ENCODE measurements around the gene UST. TPM values are rescaled to one million over a fixed set of nuclear protein-coding genes. Genes with fewer than 3 reads are reported as not detected.

UST gene, protein sequence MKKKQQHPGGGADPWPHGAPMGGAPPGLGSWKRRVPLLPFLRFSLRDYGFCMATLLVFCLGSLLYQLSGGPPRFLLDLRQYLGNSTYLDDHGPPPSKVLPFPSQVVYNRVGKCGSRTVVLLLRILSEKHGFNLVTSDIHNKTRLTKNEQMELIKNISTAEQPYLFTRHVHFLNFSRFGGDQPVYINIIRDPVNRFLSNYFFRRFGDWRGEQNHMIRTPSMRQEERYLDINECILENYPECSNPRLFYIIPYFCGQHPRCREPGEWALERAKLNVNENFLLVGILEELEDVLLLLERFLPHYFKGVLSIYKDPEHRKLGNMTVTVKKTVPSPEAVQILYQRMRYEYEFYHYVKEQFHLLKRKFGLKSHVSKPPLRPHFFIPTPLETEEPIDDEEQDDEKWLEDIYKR
- not detected for polyA plus RNA-seq (2012; ENCODE audit: insufficient read depth, insufficient read length, low read depth)

DNA sequence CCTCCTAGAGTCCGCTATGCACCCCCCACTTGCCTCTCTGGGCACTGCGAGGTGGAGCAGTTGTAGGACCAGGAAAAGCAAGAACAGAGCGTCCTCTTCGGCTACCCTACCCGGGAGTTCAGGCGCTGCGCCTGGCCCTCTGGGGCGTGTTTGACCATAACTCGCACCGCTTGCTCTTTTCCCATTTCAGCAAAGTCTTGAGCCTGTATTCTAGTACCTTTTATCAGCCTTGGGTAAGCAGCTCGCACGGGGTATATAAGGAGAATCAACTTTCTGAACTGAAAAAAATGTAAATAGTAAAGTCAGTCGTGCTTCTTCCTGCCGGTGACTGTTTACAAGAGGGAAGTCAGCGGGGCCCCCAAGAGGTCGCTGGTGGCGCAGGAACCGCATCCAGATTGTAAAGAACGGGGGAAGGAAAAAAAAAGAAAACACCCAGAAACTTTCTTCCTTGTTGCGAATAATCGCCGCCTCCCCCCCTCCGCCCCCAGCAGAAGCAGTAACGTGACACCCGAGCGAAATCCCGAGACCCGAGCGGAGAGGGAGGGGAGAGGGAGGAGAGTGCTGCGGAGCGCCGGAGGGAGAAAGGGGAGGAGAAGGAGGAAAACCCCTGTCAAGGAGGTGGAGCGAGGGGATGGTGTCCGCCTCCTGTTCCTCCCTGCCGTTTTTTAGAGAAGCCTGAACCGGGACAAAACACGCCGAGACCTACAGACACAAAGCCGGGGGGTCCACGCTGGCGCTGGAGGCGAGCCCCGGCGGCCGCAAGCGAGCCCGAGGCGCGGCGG is at the start of gene UST:
Gene UST (plus strand): TSS at position 668 of the 782 bp plus-strand sequence. CDS start 401 bp downstream, outside the sequence.
- DNase-seq = peak; percentile 10
- TF ChIP-seq, protein P1, sequence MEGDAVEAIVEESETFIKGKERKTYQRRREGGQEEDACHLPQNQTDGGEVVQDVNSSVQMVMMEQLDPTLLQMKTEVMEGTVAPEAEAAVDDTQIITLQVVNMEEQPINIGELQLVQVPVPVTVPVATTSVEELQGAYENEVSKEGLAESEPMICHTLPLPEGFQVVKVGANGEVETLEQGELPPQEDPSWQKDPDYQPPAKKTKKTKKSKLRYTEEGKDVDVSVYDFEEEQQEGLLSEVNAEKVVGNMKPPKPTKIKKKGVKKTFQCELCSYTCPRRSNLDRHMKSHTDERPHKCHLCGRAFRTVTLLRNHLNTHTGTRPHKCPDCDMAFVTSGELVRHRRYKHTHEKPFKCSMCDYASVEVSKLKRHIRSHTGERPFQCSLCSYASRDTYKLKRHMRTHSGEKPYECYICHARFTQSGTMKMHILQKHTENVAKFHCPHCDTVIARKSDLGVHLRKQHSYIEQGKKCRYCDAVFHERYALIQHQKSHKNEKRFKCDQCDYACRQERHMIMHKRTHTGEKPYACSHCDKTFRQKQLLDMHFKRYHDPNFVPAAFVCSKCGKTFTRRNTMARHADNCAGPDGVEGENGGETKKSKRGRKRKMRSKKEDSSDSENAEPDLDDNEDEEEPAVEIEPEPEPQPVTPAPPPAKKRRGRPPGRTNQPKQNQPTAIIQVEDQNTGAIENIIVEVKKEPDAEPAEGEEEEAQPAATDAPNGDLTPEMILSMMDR (IDR thresholded peaks at IDR 0.05; ENCODE audit: low read depth, low read length) = peak; percentile 6; the same call in 1 of the 2 replicates
- no peaks in the 10 kb centered on the region for H3K36me3 ChIP-seq
- H3K4me3 ChIP-seq (ENCODE audit: low read depth, low read length) = peak within 1 kb of the TSS; percentile 43
- H3K27me3 ChIP-seq = peaks cover 59% of the 10 kb centered on the region
- H3K4me1 ChIP-seq = no peaks in the 10 kb centered on the region
- H3K9me3 ChIP-seq = no peaks in the 10 kb centered on the region

DNA sequence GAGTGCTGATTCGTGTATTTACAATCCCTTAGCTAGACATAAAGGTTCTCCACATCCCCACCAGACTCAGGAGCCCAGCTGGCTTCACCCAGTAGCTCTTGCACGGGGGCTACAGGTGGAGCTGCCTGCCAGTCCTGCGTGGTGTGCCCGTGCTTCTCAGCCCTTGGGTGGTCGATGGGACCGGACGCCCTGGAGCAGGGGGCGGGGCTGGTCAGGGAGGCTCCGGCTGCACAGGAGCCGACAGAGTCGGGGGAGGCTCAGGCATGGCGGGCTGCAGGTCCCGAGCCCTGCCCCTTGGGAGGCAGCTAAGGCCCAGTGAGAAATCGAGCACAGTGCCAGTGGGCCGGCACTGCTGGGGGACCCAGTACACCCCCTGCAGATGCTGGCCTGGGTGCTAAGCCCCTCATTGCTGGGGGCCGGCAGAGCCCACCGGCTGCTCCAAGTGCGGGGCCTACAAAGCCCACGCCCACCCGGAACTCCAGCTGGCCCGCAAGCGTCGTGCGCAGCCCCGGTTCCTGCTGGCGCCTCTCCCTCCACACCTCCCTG is 48.9 kb upstream of the UST start:
- H3K4me1 ChIP-seq = no peaks in the 10 kb centered on the region
- TF ChIP-seq, protein P1 (IDR thresholded peaks at IDR 0.05; ENCODE audit: low read depth, low read length) = no peak
- H3K27me3 ChIP-seq = no peaks in the 10 kb centered on the region
- H3K4me3 ChIP-seq (ENCODE audit: low read depth, low read length) = no peak overlapping the region
- DNase-seq = no peak
- H3K36me3 ChIP-seq = no peaks in the 10 kb centered on the region
- no peaks in the 10 kb centered on the region for H3K9me3 ChIP-seq

DNA sequence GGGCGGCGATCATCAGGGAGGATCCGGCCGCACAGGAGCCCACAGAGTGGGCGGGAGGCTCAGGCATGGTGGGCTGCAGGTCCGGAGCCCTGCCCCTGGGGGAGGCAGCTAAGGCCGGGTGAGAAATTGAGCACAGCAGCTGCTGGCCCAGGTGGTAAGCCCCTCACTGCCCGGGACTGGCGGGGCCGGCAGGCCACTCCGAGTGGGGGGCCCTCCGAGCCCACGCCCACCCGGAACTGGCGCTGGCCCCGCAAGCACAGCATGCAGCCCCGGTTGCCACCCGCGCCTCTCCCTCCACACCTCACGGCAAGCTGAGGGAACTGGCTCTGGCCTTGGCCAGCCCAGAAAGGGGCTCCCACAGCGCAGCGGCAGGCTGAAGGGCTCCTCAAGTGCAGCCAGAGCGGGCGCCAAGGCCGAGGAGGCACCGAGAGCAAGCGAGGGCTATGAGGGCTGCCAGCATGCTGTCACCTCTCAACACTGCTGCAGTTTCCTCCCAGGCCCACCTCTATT is 48.1 kb upstream of the UST start:
- Histone ChIP-seq H3K9me3 (no peaks in the 10 kb centered on the region), H3K4me3 (ENCODE audit: low read depth, low read length) (no peak overlapping the region), H3K36me3 (no peaks in the 10 kb centered on the region), H3K27me3 (no peaks in the 10 kb centered on the region), H3K4me1 (no peaks in the 10 kb centered on the region)
- TF ChIP-seq, protein P1 (IDR thresholded peaks at IDR 0.05; ENCODE audit: low read depth, low read length) = no peak
- DNase-seq = no peak

DNA sequence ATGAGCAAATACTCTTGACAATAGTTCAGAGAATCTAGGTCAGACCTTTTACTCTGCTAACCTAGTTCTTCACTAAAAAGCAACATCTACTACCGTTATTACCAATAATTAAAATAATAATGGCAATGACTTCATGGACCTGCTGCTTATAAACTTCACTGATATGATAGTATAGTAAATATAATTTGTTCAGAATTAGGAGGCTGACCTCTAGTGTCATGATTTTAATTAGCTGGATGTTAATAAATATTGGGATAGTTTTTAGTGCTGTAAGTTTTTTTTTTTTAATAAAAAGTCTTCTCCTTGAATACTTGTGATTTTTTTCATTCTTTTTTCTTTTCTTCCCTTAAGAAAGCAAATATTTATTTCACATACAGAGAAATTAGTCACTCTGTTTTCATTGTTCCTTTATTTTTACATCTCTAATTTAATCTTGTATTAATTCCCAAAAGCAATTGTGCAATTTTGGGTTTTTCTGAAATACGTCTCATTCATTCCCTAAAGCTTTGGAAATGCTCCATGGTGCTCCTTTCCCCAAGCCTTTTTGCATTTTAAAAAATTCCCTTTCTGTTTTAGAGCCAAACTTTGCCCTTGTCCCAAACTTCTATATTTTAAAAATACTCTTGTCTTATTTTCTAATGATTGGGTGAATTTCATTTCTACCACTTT is 46.6 kb upstream of the UST start:
- no peaks in the 10 kb centered on the region for H3K4me1 ChIP-seq
- H3K27me3 ChIP-seq = no peaks in the 10 kb centered on the region
- no peak for DNase-seq
- TF ChIP-seq, protein P1 (IDR thresholded peaks at IDR 0.05; ENCODE audit: low read depth, low read length) = no peak
- no peaks in the 10 kb centered on the region for H3K9me3 ChIP-seq
- no peaks in the 10 kb centered on the region for H3K36me3 ChIP-seq
- H3K4me3 ChIP-seq (ENCODE audit: low read depth, low read length) = no peak overlapping the region

DNA sequence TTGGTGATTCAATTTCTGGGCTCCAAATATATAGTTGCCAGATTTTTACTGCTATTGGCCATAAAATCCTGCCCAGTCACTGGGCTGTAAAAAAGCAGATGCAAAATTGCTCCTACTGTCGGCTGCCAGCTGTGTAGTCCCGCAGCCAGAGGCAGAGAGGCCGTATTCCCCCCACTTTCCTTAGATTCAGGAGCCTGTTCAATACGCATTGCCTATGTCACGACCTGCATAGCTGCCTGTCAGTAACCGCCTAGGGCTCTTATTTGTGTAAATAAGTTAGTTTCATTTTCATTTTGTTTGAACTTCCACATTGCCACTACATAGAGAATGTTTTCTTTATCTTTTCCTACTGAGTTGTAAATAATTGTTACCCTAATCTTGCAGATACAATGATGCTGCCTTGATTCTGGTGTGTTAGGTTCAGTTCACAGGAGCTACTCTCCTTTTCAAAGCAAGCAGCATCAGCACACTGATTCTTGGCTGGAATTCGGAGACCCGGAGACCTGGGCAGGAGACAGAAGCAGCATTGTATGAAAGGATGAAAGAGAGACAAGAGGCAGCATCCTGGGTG is 46.0 kb upstream of the UST start:
- no peak overlapping the region; the same call in 1 of the 2 replicates for H3K4me3 ChIP-seq (ENCODE audit: low read depth, low read length)
- DNase-seq = no peak
- no peaks in the 10 kb centered on the region for H3K9me3 ChIP-seq
- TF ChIP-seq, protein P1 (IDR thresholded peaks at IDR 0.05; ENCODE audit: low read depth, low read length) = no peak
- no peaks in the 10 kb centered on the region for H3K27me3 ChIP-seq
- no peaks in the 10 kb centered on the region for H3K4me1 ChIP-seq
- H3K36me3 ChIP-seq = no peaks in the 10 kb centered on the region

Measured in BE2C (cell line).